ENCODE measurements around the gene VANGL2. TPM values are rescaled to one million over a fixed set of nuclear protein-coding genes. Genes with fewer than 3 reads are reported as not detected.

VANGL2 gene
- 10 to 100 TPM; 32.8 to 40.0 (median 35.9) TPM for polyA plus RNA-seq (ENCODE audit: insufficient read length in 4 of 4)

- peak; percentile 72 to 86 (median 75) for DNase-seq (ENCODE audit: low read depth in 4 of 4, low spot score in 3 of 4)
These were observed at the start of gene VANGL2 for GRCh38 chr1:160400223-160400645. TSS of gene VANGL2 (plus strand) at chr1:160400564. CDS start at chr1:160415838, 15,274 bp downstream.

GRCh38 chr1:160351629-160352028 is 48.7 kb upstream of the VANGL2 start:
- DNase-seq (ENCODE audit: low read depth in 4 of 4, low spot score in 3 of 4), result no peak

- DNase-seq (ENCODE audit: low read depth in 4 of 4, low spot score in 3 of 4), result no peak
These were observed 47.8 kb upstream of the VANGL2 start for GRCh38 chr1:160352555-160352954.

GRCh38 chr1:160353223-160353622 is 47.1 kb upstream of the VANGL2 start:
- DNase-seq (ENCODE audit: low read depth in 4 of 4, low spot score in 3 of 4), result no peak

GRCh38 chr1:160354388-160354985 is 45.9 kb upstream of the VANGL2 start:
- DNase-seq (ENCODE audit: low read depth in 4 of 4, low spot score in 3 of 4), result no peak

GRCh38 chr1:160357286-160358002 is 42.9 kb upstream of the VANGL2 start:
- DNase-seq (ENCODE audit: low read depth in 4 of 4, low spot score in 3 of 4), result no peak

GRCh38 chr1:160358073-160358472 is 42.3 kb upstream of the VANGL2 start:
- DNase-seq (ENCODE audit: low read depth in 4 of 4, low spot score in 3 of 4), result no peak

GRCh38 chr1:160359559-160360226 is 40.7 kb upstream of the VANGL2 start:
- DNase-seq (ENCODE audit: low read depth in 4 of 4, low spot score in 3 of 4), result no peak

- DNase-seq (ENCODE audit: low read depth in 4 of 4, low spot score in 3 of 4), result no peak
These were observed 40.1 kb upstream of the VANGL2 start for GRCh38 chr1:160360227-160360695.

GRCh38 chr1:160361199-160361598 is 39.2 kb upstream of the VANGL2 start:
- DNase-seq (ENCODE audit: low read depth in 4 of 4, low spot score in 3 of 4), result no peak

GRCh38 chr1:160361814-160362167 is 38.6 kb upstream of the VANGL2 start:
- DNase-seq (ENCODE audit: low read depth in 4 of 4, low spot score in 3 of 4), result no peak

GRCh38 chr1:160362168-160362957 is 38.0 kb upstream of the VANGL2 start:
- DNase-seq (ENCODE audit: low read depth in 4 of 4, low spot score in 3 of 4), result no peak

- DNase-seq (ENCODE audit: low read depth in 4 of 4, low spot score in 3 of 4), result no peak
These were observed 37.4 kb upstream of the VANGL2 start for GRCh38 chr1:160363010-160363409.

- DNase-seq (ENCODE audit: low read depth in 4 of 4, low spot score in 3 of 4), result no peak
These were observed 36.2 kb upstream of the VANGL2 start for GRCh38 chr1:160363951-160364735.

- no peak for DNase-seq (ENCODE audit: low read depth in 4 of 4, low spot score in 3 of 4)
These were observed 35.0 kb upstream of the VANGL2 start for GRCh38 chr1:160365325-160365724.

GRCh38 chr1:160366731-160367515 is 33.4 kb upstream of the VANGL2 start, which contains the start of gene NHLH1:
TSS of gene NHLH1 (plus strand) at chr1:160367071. CDS start at chr1:160370732, 3,661 bp downstream.
- no peak for DNase-seq (ENCODE audit: low read depth in 4 of 4, low spot score in 3 of 4)

GRCh38 chr1:160367516-160367900 is 32.9 kb upstream of the VANGL2 start:
- DNase-seq (ENCODE audit: low read depth in 4 of 4, low spot score in 3 of 4), result no peak

- no peak for DNase-seq (ENCODE audit: low read depth in 4 of 4, low spot score in 3 of 4)
These were observed 32.1 kb upstream of the VANGL2 start for GRCh38 chr1:160367934-160368923.
